HG03469 (cell line): Measurements from ENCODE around the gene RORB.

ENCODE experiments used
- ATAC-seq: cut with Tn5 transposase; IDR thresholded peaks from one replicate; pipeline ENCODE4 v1.9.1; 2021; ENCODE audit warnings: mild to moderate bottlenecking, moderate library complexity, moderate number of reproducible peaks; ENCODE audit not compliant: unreplicated experiment

Gene RORB

GRCh38 chr9:74589576-74589975 is 92.4 kb downstream of the RORB start:
- ATAC-seq: no peak

- ATAC-seq: no peak
Measured at GRCh38 chr9:74595286-74595685, 98.2 kb downstream of the RORB start.

- ATAC-seq: no peak
Measured at GRCh38 chr9:74598874-74599273, 101.7 kb downstream of the RORB start.

GRCh38 chr9:74609671-74610405 is 112.7 kb downstream of the RORB start:
- ATAC-seq: no peak

- ATAC-seq: no peak
Measured at GRCh38 chr9:74610523-74611061, 113.5 kb downstream of the RORB start.

GRCh38 chr9:74630228-74630627 is 133.1 kb downstream of the RORB start:
- no peak for ATAC-seq

- ATAC-seq: no peak
Measured at GRCh38 chr9:74639112-74639511, 142.0 kb downstream of the RORB start.

GRCh38 chr9:74642376-74642775 is 145.2 kb downstream of the RORB start:
- no peak for ATAC-seq

- no peak for ATAC-seq
Measured at GRCh38 chr9:74643303-74643923, 146.3 kb downstream of the RORB start.

- no peak for ATAC-seq
Measured at GRCh38 chr9:74644023-74644422, 146.9 kb downstream of the RORB start.

GRCh38 chr9:74645007-74645639 is 148.0 kb downstream of the RORB start:
- no peak for ATAC-seq

- no peak for ATAC-seq
Measured at GRCh38 chr9:74653410-74654080, 156.4 kb downstream of the RORB start.

GRCh38 chr9:74662674-74663073 is 165.5 kb downstream of the RORB start:
- ATAC-seq: no peak

GRCh38 chr9:74663439-74663838 is 166.3 kb downstream of the RORB start:
- ATAC-seq: no peak

- ATAC-seq: no peak
Measured at GRCh38 chr9:74666625-74667316, 169.6 kb downstream of the RORB start.

- ATAC-seq: no peak
Measured at GRCh38 chr9:74672237-74672636, 175.1 kb downstream of the RORB start.

GRCh38 chr9:74674077-74674476 is 176.9 kb downstream of the RORB start:
- ATAC-seq: no peak

- ATAC-seq: no peak
Measured at GRCh38 chr9:74681906-74682305, 184.8 kb downstream of the RORB start.

- ATAC-seq: no peak
Measured at GRCh38 chr9:74683322-74683721, 186.2 kb downstream of the RORB start.

- no peak for ATAC-seq
Measured at GRCh38 chr9:74691058-74691457, 193.9 kb downstream of the RORB start.

GRCh38 chr9:74696520-74696919 is 199.4 kb downstream of the RORB start:
- no peak for ATAC-seq
